GM12878 (cell line): ENCODE measurements around the gene CFAP52.

ENCODE experiments used
- CEBPB ChIP-seq, 2 experiments: fragments of 150-350 bp in 1 of 2; IDR thresholded peaks; 2 replicates each; pipeline ENCODE4 v1.6.1; 2012 to 2014; ENCODE audit warnings: low read depth in 2 of 2, low read length in 2 of 2, borderline replicate concordance in 1 of 2, inconsistent platforms in 1 of 2
- CTCF ChIP-seq, 3 experiments: IDR thresholded peaks in 2 of 3; conservative IDR thresholded peaks in 1 of 3; 2 replicates each; pipeline ENCODE4 v1.5.1; 2011; ENCODE audit warnings: low read depth in 3 of 3, low read length in 3 of 3, mild to moderate bottlenecking in 3 of 3, control low read depth in 2 of 3, moderate library complexity in 2 of 3, inconsistent platforms in 1 of 3, mixed read lengths in 1 of 3; ENCODE audit not compliant: control insufficient read depth in 2 of 3, insufficient read depth in 1 of 3; ENCODE audit errors: extremely low read depth in 1 of 3
- JUND ChIP-seq: IDR thresholded peaks from 2 replicates; pipeline ENCODE4 v1.6.1; 2012; ENCODE audit warnings: low read depth, mild to moderate bottlenecking, low read length, improper control_type of control experiment, moderate library complexity
- KAT2A ChIP-seq: conservative IDR thresholded peaks from 2 replicates; pipeline ENCODE4 v1.6.1; 2011; ENCODE audit warnings: low read depth, low read length; ENCODE audit not compliant: control insufficient read depth
- MTA3 ChIP-seq: IDR thresholded peaks from 2 replicates; pipeline ENCODE4 v1.6.1; 2012; ENCODE audit warnings: low read length, inconsistent platforms, borderline replicate concordance
- MYC ChIP-seq: IDR thresholded peaks from 2 replicates; pipeline ENCODE4 v1.6.1; 2011; ENCODE audit warnings: mild to moderate bottlenecking, low read length, moderate library complexity, inconsistent platforms; ENCODE audit not compliant: insufficient read depth, insufficient replicate concordance, insufficient read length, severe bottlenecking
- NFXL1 ChIP-seq: fragments of 450-650 bp; IDR thresholded peaks from 2 replicates; pipeline ENCODE4 v1.6.1; 2017; ENCODE audit warnings: antibody characterized with exemption, mild to moderate bottlenecking, borderline replicate concordance
- NRF1 ChIP-seq: conservative IDR thresholded peaks from 2 replicates; pipeline ENCODE4 v1.6.1; 2011; ENCODE audit warnings: mild to moderate bottlenecking, low read depth, low read length, improper control_type of control experiment
- PAX5 ChIP-seq: IDR thresholded peaks from 2 replicates; pipeline ENCODE4 v1.6.1; 2011; ENCODE audit warnings: low read depth, low read length, borderline replicate concordance
- RFX5 ChIP-seq: IDR thresholded peaks from 2 replicates; pipeline ENCODE4 v1.6.1; 2011; ENCODE audit warnings: low read depth, low read length, improper control_type of control experiment
- TF ChIP-seq, protein P1 (sequence below): fragments of 450-650 bp; IDR thresholded peaks from 2 replicates; pipeline ENCODE4 v1.6.1; 2014; ENCODE audit warnings: mild to moderate bottlenecking
- TF ChIP-seq, protein P2 (sequence below): fragments of 450-650 bp; formaldehyde crosslinking; IDR thresholded peaks from 2 replicates; pipeline ENCODE4 v1.4.0; 2020; ENCODE audit warnings: mild to moderate bottlenecking, moderate library complexity

DNA sequence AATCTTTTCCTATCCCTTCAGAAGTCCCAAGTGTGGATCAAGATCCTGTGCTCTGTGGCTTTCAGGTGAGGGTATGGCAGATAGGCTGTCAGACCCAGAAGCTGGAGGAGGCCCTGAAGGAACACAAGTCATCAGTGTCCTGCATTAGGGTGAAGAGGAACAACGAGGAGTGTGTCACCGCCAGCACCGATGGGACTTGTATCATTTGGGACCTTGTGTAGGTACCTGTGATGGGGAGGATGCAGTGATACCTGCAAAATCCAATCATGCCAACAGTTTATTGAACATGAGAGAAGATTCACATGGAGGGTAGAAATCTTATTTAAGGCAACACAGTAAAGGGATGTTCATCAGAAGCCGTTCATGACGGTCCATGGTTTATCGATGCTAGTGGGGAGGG, 58.9 kb downstream of the CFAP52 start:
- TF ChIP-seq MYC: no peak
- TF ChIP-seq, protein P1, sequence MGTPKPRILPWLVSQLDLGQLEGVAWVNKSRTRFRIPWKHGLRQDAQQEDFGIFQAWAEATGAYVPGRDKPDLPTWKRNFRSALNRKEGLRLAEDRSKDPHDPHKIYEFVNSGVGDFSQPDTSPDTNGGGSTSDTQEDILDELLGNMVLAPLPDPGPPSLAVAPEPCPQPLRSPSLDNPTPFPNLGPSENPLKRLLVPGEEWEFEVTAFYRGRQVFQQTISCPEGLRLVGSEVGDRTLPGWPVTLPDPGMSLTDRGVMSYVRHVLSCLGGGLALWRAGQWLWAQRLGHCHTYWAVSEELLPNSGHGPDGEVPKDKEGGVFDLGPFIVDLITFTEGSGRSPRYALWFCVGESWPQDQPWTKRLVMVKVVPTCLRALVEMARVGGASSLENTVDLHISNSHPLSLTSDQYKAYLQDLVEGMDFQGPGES: no peak
- TF ChIP-seq KAT2A: no peak
- no peak for TF ChIP-seq CTCF (IDR thresholded peaks at IDR 0.05 in 2 of 3, conservative IDR thresholded peaks at IDR 0.05 in 1 of 3; ENCODE audit: control insufficient read depth in 2 of 3, extremely low read depth in 1 of 3, insufficient read depth in 1 of 3, low read depth in 3 of 3, low read length in 3 of 3)
- no peak for TF ChIP-seq NRF1
- TF ChIP-seq CEBPB (IDR thresholded peaks at IDR 0.05; ENCODE audit: borderline replicate concordance in 1 of 2, low read depth in 2 of 2, low read length in 2 of 2): no peak
- TF ChIP-seq NFXL1: no peak
- no peak for TF ChIP-seq PAX5
- TF ChIP-seq, protein P2, sequence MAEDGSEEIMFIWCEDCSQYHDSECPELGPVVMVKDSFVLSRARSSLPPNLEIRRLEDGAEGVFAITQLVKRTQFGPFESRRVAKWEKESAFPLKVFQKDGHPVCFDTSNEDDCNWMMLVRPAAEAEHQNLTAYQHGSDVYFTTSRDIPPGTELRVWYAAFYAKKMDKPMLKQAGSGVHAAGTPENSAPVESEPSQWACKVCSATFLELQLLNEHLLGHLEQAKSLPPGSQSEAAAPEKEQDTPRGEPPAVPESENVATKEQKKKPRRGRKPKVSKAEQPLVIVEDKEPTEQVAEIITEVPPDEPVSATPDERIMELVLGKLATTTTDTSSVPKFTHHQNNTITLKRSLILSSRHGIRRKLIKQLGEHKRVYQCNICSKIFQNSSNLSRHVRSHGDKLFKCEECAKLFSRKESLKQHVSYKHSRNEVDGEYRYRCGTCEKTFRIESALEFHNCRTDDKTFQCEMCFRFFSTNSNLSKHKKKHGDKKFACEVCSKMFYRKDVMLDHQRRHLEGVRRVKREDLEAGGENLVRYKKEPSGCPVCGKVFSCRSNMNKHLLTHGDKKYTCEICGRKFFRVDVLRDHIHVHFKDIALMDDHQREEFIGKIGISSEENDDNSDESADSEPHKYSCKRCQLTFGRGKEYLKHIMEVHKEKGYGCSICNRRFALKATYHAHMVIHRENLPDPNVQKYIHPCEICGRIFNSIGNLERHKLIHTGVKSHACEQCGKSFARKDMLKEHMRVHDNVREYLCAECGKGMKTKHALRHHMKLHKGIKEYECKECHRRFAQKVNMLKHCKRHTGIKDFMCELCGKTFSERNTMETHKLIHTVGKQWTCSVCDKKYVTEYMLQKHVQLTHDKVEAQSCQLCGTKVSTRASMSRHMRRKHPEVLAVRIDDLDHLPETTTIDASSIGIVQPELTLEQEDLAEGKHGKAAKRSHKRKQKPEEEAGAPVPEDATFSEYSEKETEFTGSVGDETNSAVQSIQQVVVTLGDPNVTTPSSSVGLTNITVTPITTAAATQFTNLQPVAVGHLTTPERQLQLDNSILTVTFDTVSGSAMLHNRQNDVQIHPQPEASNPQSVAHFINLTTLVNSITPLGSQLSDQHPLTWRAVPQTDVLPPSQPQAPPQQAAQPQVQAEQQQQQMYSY (CRISPR knock-in tag): no peak
- TF ChIP-seq JUND: no peak
- TF ChIP-seq MTA3: no peak
- TF ChIP-seq RFX5: no peak
